ENCODE data around the gene FANCM. TPM values are rescaled to one million over a fixed set of nuclear protein-coding genes. Genes with fewer than 3 reads are reported as not detected.
"Not testable (repeated sequence)": the region's sequence is repeated elsewhere in the genome, so short reads cannot be mapped to it uniquely, and the experiment has no call there.

The FANCM gene
- polyA plus RNA-seq, 1 experiment, result 1.9 TPM

DNA sequence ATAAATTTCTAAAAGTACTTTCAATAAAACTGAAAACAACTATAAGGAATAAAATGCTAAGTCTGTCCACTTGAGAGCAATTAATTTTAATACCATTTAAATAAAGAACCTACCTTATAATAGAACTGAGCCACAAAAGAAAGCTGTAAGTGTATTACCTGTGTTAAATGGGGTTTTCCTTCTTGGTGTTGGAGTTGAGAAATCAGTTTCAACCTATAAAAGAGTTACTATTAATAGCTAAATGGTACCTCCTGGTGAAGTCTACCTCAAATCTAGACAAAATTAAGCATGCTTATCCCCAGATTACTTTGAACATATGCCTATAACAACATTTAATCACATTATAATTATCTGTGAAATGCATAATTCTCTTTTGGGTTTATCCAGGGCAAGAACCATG lies 68.5 kb downstream of the FANCM start:
- POLR2A ChIA-PET, result no interaction called here
- H3K36me3 ChIP-seq (ENCODE audit: control insufficient read depth, insufficient read depth, low read length), result 0 out of 2 replicates have a peak, but pooled peaks cover 1% of the 10 kb centered on the region
- TF ChIP-seq, protein P1, sequence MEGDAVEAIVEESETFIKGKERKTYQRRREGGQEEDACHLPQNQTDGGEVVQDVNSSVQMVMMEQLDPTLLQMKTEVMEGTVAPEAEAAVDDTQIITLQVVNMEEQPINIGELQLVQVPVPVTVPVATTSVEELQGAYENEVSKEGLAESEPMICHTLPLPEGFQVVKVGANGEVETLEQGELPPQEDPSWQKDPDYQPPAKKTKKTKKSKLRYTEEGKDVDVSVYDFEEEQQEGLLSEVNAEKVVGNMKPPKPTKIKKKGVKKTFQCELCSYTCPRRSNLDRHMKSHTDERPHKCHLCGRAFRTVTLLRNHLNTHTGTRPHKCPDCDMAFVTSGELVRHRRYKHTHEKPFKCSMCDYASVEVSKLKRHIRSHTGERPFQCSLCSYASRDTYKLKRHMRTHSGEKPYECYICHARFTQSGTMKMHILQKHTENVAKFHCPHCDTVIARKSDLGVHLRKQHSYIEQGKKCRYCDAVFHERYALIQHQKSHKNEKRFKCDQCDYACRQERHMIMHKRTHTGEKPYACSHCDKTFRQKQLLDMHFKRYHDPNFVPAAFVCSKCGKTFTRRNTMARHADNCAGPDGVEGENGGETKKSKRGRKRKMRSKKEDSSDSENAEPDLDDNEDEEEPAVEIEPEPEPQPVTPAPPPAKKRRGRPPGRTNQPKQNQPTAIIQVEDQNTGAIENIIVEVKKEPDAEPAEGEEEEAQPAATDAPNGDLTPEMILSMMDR (IDR thresholded peaks at IDR 0.05; ENCODE audit: insufficient read depth, low read depth, low read length), result no peak

DNA sequence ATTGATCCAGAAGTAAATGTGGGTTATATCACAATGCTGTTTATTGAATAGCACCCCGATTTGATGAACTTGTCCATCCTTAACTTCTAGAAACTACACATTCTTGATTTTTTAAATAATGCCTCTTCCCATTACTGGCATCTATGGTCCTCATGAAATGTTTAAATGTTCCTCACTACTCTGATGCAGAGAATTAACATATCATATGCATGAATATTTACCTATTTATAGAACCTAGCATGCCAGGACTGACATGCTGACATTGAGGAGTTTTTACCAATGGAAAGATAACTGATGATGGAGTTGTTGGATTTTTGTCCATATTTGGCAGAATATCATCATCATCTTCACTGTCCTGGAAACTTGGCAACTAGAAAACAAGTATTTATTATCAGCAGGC lies 74.4 kb downstream of the FANCM start:
- Histone ChIP-seq H3K27me3 (ENCODE audit: control insufficient read depth, insufficient read depth, low read length) (no peaks in the 10 kb centered on the region), H3K4me3 (ENCODE audit: low read depth, low read length) (no peak overlapping the region), H3K36me3 (ENCODE audit: control insufficient read depth, insufficient read depth, low read length) (0 out of 2 replicates have a peak, but pooled peaks cover 1% of the 10 kb centered on the region)
- TF ChIP-seq, protein P1 (IDR thresholded peaks at IDR 0.05; ENCODE audit: insufficient read depth, low read depth, low read length), result no peak
- ChIA-PET POLR2A (no interaction called here), CTCF (no interaction called here)
- no peak for DNase-seq (ENCODE audit: low read depth)

More for the DNA sequence above, 68.5 kb downstream of the FANCM start:
- Histone ChIP-seq H3K4me3 (ENCODE audit: low read depth, low read length) (no peak overlapping the region), H3K27me3 (ENCODE audit: control insufficient read depth, insufficient read depth, low read length) (no peaks in the 10 kb centered on the region)
- DNase-seq (ENCODE audit: low read depth), result no peak
- CTCF ChIA-PET, result interaction anchor here (1.1 kb wide), 1 partner anchor 290 kb away, joined by 3 read pairs; no protein-coding TSS in a partner anchor

DNA sequence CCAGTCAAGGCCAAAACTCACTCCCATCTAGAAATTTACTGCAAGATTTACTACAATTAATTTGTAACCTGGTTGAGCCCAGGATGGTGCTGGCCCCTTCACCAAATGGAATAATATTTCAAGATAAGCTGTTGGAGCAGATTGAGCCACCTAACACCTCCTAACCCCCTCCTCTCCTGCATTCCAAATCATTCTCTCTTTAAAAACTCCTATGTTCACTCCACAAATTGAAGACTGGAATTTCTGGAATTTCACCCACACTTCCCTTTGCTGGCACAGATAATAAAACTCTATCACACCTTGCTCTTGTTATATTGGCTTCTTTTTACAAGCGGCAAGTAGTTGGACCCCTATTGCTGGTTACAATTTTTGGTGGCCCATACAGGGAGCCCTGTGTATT lies 75.6 kb downstream of the FANCM start:
- Histone ChIP-seq H3K36me3 (ENCODE audit: control insufficient read depth, insufficient read depth, low read length) (0 out of 2 replicates have a peak, but pooled peaks cover 1% of the 10 kb centered on the region), H3K27me3 (ENCODE audit: control insufficient read depth, insufficient read depth, low read length) (no peaks in the 10 kb centered on the region), H3K4me3 (ENCODE audit: low read depth, low read length) (no peak overlapping the region)
- POLR2A ChIA-PET, result interaction anchor here (0.5 kb wide), 1 partner anchor 17 kb away, joined by 4 read pairs; no protein-coding TSS in a partner anchor
- CTCF ChIA-PET, result interaction anchor here (1.1 to 2.1 kb wide), 2 partner anchors 12 kb away, joined by 3 to 5 read pairs; no protein-coding TSS in a partner anchor
- TF ChIP-seq, protein P1 (IDR thresholded peaks at IDR 0.05; ENCODE audit: insufficient read depth, low read depth, low read length), result no peak
- no peak for DNase-seq (ENCODE audit: low read depth)

DNA sequence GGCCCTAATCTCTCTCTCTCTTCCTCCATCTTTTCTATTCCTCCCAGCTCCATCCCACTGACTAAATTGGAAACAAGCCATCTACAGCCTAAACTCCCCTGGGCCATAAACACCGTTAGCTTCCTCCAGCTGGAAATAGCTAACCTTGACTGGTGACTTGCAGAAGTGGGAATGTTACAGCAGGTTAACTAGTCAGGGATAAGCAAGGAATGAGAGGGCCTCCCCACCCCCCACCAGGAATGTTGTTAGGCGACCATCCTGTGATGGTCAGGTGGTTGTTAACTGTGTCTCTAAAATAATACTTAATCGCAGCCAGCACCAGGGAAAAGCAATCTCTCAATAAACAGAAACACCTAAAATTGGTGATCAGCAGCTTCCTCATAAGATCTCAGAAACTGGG lies 76.5 kb downstream of the FANCM start:
- H3K4me3 ChIP-seq (ENCODE audit: low read depth, low read length), result no peak overlapping the region
- TF ChIP-seq, protein P1 (IDR thresholded peaks at IDR 0.05; ENCODE audit: insufficient read depth, low read depth, low read length), result no peak
- H3K27me3 ChIP-seq (ENCODE audit: control insufficient read depth, insufficient read depth, low read length), result no peaks in the 10 kb centered on the region
- POLR2A ChIA-PET, result no interaction called here
- DNase-seq (ENCODE audit: low read depth), result no peak
- H3K36me3 ChIP-seq (ENCODE audit: control insufficient read depth, insufficient read depth, low read length), result no peaks in the 10 kb centered on the region
- CTCF ChIA-PET, result interaction anchor here (2.1 kb wide), 1 partner anchor 11 kb away, joined by 5 read pairs; no protein-coding TSS in a partner anchor

DNA sequence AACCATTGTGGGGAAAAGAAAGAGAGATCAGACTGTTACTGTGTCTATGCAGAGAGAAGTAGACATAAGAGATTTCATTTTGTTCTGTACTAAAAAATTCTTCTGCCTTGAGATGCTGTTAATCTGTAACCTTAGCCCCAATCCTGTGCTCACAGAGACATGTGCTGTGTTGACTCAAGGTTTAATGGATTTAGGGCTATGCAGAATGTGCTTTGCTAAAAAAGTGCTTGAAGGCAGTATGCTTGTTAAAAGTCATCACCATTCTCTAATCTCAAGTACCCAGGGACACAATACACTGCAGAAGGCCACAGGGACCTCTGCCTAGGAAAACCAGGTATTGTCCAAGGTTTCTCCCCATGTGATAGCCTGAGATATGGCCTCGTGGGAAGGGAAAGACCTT lies 78.0 kb downstream of the FANCM start:
- DNase-seq (ENCODE audit: low read depth); H3K4me3 ChIP-seq (ENCODE audit: low read depth, low read length); H3K27me3 ChIP-seq (ENCODE audit: control insufficient read depth, insufficient read depth, low read length); H3K36me3 ChIP-seq (ENCODE audit: control insufficient read depth, insufficient read depth, low read length); CTCF ChIA-PET; POLR2A ChIA-PET: not testable (repeated sequence)

DNA sequence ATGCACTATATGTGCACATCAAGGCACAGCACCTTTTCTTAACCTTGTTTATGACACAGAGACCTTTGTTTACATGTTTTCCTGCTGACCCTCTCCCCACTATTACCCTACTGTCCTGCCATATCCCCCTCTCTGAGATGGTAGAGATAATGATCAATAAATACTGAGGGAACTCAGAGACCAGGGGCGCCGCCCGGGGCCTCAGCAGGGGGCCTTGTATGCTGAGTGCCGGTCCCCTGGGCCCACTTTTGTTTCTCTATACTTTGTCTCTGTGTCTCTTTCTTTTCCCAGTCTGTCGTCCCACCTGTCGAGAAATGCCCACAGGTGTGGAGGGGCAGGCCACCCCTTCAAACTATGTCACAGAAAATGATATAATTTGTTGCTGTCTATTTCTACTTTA lies 78.6 kb downstream of the FANCM start:
- H3K27me3 ChIP-seq (ENCODE audit: control insufficient read depth, insufficient read depth, low read length); POLR2A ChIA-PET; DNase-seq (ENCODE audit: low read depth); H3K4me3 ChIP-seq (ENCODE audit: low read depth, low read length); CTCF ChIA-PET; H3K36me3 ChIP-seq (ENCODE audit: control insufficient read depth, insufficient read depth, low read length): not testable (repeated sequence)
